NCI-H1105 treated with DMSO at 0.1 percent for 48 hours (cell line): ENCODE results near the gene GYG2.
"Not testable (repeated sequence)": the region's sequence is repeated elsewhere in the genome, so short reads cannot be mapped to it uniquely, and the experiment has no call there.

Experiments used
- DNase-seq: peaks from one replicate; lab custom pipeline; 2025; lab: John Stamatoyannopoulos, UW

GYG2 gene

DNA sequence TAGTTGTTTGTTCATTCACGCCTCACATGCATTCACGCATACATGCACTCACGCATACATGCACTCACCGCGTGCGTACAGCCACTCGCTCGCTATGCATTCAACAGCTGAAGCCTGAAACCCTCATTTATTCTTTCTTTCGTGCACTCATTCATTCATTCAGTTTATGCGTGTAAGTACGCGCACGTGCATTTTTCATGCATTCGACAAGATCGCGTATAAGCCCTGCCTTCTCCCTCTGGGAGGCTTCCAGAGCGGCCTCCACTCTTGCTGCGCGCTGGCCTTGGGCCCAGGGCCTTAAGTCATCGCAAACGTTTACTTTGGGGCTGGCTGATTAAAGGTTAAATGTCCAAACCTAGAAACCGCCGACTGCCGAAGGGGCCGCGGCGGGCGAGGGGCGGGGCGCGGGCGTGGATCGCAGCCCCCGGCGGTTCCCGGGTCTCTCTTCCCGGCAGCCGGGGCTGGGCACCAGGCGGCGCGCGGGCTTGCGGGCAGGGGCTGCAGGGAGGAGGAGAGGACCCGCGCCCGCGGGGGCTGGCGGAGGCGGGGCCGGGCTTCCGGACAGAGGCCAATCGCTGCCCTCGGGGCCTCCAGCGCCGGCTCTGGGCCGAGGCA, at the start of gene GYG2:
Gene GYG2, plus strand, starts transcription at position 587 of the 615 bp plus-strand sequence. CDS start 1,259 bp downstream, outside the sequence.
- no peak for DNase-seq

DNA sequence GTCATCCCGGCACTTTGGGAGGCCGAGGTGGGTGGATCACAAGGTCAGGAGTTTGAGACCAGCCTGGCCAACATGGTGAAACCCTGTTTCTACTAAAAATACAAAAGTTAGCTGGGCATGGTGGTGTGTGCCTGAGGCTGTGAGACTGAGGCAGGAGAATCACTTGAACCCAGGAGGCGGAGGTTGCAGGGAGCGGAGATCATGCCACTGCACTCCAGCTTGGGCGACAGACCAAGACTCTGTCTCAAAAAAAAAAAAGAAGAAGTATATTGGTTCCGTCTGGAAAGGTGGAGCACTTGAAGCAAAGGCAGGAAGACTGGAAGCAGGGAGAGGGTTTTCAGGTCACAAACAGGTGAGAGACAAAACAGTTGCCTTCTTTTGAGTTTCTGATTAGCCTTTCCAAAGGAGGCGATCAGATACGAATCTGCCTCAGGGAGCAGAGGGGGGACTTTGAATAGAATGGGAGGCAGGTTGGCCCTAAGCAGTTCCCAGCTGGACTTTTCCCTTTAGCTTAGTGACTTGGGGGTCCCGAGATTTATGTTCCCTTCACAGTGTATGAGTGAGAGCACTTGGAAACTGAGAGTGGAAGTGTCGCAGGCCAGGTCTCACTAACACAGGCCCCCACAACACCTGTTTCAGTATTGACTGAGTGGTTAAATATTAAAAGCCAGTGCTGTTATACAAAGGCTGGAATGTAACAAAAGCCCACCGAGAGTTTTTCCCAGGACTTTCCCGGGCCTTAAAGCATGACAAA, 48.1 kb upstream of the GYG2 start:
- not testable (repeated sequence) for DNase-seq

DNA sequence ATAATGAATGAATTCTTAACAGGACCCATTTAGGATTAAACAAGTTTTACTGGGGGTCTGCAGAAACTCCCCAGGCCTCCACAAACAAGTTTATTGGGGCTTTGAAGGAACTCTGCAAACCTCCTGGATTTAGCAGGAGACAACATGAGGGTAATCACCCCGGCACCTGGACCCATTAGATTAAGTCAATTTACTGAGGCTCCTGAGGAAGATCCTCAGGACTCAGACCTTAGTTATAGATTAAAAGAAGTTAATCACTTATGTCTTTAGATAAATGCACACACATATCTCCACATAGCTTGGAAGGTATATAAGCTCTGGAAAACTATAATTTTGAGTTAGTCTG, 47.5 kb upstream of the GYG2 start:
- no peak for DNase-seq

DNA sequence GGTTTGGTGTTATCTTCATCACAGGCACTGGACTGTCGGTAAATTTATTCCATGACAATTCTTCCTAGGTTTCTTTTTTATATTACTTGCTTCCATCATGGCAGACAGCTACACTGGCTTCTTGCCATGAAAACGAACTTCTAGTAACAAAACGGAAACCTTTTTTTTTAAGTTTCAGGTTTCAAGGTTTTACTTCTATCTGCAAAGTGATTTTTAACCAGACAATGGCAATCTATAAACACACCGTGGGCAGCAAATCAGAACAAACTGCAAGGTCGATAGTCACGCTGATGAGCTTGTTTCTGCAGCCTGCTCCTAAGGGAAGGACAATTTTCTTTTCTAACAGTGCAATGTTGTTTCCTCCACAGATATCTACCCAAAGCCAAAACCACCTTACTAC, 47.0 kb upstream of the GYG2 start:
- DNase-seq: no peak

DNA sequence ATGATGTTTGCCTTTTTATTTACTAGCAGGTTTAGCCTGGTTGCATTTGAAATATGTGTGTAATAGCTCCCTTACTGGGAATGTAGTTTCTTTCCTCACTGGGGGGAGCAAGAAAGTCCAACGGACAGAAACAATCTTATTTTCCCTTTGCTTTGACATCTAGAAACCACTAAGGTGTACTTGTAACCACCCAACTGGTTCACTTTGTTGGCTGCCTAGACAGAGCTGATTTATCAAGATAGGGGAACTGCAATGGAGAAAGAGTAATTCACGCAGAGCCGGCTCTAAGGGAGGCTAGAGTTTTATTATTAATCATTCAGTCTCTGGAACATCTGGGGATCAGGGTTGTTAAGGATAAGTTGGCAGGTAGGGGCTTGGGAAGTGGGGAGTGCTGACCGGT, 46.6 kb upstream of the GYG2 start:
- no peak for DNase-seq

DNA sequence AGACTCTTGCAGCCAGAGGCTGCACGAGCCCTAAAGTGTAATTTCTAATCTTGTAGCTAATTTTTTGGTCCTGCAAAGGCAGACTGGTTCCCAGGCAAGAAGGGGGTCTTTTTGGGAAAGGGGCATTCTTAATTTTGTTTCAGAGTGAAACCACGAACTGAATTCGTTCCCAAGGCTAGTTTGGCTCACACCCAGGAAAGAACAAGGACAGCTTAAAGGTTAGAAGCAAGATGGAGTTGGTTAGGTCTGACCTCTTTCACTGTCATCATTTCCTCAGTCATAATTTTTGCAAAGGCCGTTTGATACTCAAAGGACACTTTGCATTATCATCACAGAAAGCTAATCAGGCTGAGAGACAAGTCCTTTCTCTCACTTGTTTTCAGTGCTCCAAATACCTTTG, 46.0 kb upstream of the GYG2 start:
- DNase-seq: no peak

DNA sequence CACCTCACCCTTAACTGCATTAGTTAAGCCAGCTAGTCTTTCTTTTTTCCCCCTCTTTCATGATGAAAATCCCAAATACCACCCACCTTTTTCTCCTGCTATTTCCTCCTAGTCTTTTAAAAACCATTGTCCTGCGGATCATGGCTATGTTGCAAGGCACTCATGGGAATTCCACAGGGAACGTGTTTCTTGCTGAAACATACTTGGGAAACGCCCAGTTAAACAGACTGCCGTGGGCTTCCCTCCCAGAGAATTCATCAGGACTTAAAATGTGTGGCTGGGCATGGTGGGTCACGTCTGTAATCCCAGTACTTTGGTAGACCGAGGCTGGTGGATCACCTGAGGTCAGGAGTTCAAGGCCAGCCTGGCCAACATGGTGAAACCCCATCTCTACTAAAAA, 44.7 kb upstream of the GYG2 start:
- no peak for DNase-seq

DNA sequence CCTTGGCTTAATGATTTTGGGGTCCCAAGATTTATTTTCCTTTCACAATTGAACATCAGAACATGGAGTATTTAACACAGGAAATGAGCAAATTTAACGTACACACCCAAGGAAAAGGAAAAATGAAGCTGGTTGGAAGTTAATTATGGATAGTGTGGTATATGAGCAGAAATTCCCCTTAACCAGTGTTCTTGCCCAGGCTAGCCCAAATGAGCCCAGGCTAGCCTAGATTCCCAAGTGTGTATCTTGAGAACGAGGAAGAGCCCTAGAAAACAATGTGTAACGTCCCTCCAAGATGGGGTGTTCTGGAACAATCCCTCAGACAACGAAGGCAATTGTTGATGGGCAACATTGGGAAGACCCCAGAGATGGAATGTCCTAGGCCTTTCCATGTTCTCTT, 43.2 kb upstream of the GYG2 start:
- no peak for DNase-seq

DNA sequence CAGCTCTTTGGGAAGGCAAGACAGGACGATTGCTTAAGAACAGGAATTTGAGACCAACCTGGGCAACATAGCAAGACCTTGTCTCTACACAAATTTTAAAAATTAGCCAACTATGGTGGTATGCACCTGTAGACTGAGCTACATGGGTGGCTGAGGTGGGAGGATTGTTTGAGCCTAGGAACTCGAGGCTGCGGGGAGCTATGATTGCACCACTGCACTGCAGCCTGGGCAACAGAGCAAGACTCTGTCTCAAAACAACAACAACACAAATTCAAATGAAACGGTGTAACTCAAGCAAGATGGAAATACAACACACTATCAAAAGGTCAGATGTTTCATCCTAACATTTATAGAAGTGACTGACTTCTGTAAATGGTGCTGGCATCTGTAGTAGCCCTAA, 39.8 kb upstream of the GYG2 start:
- no peak for DNase-seq

DNA sequence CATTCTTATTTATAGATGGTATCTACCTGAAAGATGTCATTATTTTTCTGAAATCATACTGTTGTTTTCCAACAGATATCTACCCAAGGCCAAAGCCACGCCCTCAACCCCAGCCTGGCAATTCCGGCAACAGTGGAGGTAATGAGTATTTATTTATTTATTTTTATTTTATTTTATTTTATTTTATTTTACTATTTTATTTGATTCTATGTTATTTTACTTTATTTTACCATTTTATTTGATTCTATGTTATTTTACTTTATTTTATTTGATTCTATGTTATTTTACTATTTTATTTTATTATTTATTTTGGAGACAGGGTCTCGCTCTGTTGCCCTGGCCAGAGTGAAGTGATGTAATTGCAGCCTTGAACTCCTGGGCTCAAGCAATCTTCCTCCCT, 39.2 kb upstream of the GYG2 start:
- DNase-seq: no peak

DNA sequence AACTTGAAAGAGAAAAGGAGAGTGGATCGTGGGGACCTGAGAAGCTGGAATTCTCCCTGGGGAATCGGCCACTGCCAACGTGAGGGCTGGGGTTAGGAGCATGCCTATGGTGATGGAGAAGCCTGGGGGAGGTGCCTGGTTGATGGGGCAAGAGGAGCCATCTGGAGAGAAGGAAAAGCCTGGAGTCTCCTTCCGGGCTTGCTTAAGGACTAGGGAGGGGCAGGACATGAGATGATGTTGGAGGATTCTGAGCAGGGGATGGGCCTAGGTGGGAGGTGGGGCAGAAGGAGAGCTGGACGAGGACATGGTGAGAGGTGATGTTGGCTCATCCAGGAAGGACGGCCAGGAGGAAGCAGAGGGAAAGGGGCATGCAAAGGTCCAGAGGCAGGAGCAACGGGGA, 35.0 kb upstream of the GYG2 start:
- DNase-seq: no peak

DNA sequence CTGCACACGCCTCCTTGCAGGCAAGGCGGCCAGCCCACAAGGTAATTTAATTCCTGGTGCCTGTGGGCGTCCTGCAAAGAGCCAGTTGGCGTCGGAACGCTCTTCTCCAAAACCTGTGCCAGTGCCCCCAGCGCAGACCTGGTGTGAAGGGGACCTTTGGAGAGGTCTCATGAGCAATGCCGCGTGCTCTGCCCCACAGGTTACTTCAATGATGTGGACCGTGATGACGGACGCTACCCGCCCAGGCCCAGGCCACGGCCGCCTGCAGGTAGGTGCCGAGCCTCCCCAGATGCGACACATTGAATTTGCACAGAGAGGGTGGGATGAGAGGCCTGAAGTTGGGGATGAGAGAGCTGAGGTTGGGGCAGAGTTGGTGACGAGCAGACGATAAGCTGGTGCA, 34.4 kb upstream of the GYG2 start:
- no peak for DNase-seq

DNA sequence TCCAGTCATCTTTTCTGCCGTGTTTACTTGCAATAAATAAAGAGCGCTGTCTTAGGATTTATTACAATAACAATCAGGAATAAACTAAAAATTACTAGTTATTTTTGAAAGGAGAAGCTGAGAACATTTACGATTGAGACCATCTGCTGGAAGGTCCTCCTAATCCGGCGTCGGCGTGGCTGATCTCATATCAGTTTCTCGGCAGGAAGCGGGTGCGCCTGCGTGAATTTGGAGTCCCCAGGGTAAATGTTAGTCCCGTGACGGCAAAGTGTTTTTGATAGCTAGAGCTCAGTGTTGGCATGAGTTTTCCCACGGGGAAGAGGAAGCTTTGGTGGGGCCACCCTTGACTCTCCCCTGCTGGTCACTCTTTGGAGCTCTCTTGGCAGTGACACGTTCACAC, 31.9 kb upstream of the GYG2 start:
- DNase-seq: not testable (repeated sequence)

DNA sequence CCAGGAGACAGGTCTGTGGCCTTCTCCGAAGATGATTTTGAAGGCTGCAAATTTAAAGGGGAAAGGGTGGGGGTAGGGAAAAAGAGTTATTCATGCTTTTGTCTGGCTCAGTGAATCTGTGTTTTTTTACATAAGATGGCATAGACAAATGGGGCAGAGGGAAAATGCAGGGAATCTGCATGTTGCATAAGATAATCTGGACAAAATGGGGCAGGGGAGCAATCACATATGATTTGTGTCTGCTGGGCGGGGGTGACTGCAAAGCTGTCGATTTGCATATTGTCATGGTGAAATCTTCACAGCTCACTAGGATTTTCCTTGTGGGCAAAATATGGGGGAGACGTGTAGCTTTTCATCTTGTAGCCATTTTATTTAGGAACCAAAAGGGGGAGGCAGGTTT, 29.4 kb upstream of the GYG2 start:
- no peak for DNase-seq

DNA sequence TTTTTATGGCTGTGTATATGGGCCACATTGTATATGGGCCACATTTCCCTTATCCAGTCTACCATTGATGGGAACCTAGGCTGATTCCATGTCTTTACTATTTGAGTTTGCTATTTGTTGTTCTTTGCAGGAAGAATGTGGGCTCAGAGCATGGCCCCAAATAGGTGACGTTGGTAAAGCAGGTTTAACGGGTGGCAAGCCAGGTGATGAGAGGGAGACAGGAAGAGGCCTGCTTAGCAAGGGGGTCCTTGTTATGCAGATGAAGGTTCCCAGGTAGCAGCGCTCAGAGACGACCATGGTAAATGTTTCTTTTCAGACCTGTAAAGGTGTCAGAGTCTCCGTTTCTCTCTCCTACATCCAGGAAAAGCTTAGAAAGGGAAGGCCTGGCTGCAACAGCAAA, 28.8 kb upstream of the GYG2 start:
- DNase-seq: not testable (repeated sequence)

DNA sequence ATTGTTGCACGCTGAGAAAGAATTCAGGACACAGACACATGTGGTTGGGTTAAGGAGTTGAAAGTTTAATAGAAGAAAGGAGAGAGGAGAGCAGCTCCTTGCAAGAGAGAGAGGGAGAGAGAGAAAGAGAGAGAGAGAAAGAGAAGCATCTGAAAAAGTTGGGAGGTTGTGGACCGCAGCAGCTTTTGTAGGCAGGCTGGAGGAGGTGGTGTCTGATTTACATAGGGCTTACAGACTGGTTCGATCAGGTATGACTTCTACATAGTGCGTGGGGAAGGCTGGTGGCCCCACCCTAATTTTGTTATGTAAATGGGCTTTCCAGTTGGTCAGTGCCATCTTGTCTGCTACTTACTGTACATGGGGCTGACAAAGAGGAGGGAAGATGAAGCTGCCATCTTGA, 27.5 kb upstream of the GYG2 start:
- DNase-seq: no peak

DNA sequence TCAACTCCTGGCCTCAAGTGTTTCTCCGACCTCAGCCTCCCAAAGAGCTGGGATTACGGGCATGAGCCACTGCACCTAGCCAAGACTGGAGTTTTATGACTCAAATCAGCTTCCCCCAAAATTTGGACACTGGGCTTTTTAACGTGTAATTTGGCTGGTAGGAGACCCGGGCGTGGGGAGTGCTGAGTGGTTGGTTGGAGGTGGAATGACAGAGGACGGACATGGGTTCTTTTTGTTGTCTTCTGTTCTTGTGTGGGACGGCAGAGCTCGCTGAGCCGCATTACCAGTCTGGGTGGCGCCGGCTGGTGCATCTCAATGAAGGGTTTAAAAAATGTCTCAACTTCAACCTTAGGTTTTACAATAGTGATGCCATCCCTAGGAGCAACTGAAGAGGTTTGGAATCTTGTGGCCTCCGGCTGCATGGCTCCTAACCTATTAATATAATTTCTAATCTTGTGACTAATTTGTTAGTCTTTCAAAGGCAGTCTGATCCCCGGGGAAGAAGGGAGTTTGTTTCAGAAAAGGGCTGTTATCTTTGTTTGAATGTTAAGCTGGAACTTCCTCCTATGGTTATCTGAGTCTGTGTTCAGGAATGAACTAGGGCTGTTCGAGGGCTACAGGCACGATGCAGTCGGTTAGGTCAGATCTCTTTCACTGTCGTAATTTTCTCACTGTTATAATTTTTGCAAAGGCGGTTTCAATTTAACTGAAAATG, 26.2 kb upstream of the GYG2 start:
- DNase-seq: not testable (repeated sequence)

DNA sequence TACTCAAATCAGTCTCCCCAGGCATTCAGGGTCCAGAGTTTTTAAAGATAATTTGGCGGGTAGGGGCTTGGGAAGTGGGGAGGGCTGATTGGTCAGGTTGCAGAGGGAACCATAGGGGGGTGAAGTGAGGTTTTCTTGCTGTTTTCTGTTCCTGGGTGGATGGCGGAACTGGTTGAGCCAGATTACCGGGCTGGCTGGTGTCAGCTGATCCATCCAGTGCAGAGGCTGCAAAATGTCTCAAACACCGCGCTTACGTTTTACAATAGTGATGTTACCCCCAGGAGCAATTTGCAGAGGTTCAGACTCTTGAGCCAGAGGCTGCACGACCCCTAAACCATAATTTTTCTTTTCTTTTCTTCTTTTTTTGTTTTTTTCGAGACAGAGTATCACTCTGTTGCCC, 25.2 kb upstream of the GYG2 start:
- not testable (repeated sequence) for DNase-seq

DNA sequence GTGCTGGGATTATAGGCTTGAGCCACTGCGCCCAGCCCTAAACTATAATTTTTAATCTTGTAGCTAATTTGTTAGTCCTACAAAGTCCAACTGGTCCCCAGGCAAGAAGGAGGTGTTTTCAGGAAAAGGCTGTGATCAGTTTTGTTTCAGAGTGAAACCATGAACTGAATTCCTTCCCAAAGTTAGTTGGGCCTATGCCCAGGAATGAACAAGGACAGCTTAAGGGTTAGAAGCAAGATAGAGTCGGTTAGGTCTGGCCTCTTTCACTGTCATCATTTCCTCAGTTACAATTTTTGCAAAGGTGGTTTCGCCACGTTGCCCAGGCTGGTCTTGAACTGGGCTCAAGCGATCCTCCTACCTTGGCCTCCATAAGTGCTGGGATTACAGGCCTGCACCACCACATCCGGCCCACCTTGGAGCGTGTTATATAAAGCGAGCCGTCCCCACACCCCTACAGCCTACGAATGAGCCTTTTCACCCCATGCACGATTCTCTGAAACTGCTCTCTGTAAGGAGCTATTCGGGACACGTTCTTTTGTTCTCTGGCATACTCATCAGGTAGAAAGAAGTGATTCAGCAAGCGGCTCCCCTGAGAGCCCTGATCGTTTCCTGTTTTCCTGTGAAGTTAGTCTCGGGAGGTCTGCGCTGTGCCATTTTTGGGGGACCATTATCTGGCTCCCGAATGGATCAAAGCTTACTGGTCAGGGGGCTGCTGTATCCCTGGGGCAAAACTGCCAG, 24.5 kb upstream of the GYG2 start:
- not testable (repeated sequence) for DNase-seq

DNA sequence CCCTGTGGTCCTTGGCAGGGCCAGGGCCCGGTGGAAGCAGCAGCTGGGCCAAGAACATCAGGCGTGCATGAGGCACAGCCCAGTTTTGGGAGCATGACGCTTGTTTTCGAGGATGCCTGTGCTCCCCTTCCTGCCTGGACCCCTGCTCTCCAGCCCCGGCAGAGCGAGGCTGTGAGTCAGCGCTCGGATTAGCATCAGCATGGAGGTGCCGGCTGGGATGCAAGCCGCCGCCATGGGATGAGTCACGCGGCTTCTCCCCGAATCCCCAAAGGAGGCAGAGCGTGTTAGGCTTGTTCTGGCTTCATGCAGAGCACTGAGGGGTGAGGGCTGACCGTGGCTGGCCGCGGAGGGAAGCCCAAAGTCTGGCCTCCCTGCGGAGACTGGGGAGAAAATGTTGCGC, 23.9 kb upstream of the GYG2 start:
- DNase-seq: not testable (repeated sequence)

DNA sequence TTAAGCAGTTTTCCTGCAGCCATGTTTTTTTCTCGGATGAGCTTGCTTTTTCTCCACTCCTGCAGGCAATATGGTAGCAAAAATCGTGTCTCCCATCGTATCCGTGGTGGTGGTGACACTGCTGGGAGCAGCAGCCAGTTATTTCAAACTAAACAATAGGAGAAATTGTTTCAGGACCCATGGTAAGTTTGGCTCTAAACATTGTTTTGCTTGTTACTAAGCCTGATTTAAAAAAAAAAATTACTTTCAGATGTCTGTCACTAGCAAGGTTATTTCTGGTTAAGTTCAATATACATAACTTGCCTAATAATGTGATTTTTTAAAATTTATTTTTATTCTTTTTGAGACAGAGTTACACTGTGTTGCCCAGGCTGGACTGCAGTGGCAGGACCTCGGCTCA, 17.5 kb upstream of the GYG2 start:
- no peak for DNase-seq

DNA sequence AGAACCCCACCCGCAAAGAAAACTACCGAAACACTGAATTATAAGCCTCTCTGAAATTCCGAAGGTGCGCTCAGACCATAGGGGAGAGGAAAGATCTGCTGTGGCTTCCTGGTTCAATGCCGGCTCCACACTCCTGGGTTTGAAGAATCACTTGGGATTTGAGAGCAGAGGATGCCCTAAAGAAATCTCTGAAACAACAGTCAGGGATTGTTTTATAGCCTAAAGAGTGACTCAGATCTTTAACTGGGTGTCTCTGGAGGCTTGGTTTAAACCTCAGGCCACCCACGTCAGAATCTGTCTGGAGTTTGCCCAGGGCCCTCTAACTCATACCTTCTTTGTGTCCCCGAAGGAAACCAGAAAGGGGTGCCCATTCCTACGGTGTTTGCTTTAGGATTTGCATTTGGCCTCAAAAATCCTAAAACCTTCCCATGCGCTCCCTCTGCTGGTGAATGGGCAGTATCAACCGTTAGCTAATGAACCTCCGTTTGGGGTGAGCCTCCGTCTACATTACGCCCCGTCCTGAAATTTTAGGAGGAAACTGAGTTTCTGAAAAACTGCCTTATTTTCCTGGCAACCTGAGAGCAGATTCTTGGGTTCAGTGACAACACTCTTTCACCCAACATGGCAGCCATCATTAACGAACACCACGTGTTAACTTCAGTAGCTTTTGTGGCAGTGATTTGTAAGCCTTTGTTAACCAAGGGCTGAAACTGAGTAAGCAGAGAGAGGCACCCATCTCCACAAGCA, 16.4 kb upstream of the GYG2 start:
- not testable (repeated sequence) for DNase-seq
